Measurements from ENCODE around the gene PABPN1L.

PABPN1L gene

GRCh38 chr16:88883117-88883895 is 16.8 kb upstream of the PABPN1L start:
- DNase-seq = no peak

GRCh38 chr16:88882358-88883030 is 16.0 kb upstream of the PABPN1L start:
- DNase-seq = no peak

- DNase-seq = no peak
These were observed 15.4 kb upstream of the PABPN1L start for GRCh38 chr16:88881675-88882357.

GRCh38 chr16:88881007-88881615 is 14.7 kb upstream of the PABPN1L start:
- no peak for DNase-seq

- DNase-seq = no peak
These were observed 14.0 kb upstream of the PABPN1L start for GRCh38 chr16:88880226-88881006.

GRCh38 chr16:88879788-88880055 is 13.3 kb upstream of the PABPN1L start:
- DNase-seq = no peak

- no peak for DNase-seq
These were observed 12.7 kb upstream of the PABPN1L start for GRCh38 chr16:88878967-88879787.

GRCh38 chr16:88878356-88878755 is 11.9 kb upstream of the PABPN1L start:
- DNase-seq = no peak

GRCh38 chr16:88877564-88878289 is 11.3 kb upstream of the PABPN1L start:
- DNase-seq = no peak

- no peak for DNase-seq
These were observed 10.6 kb upstream of the PABPN1L start for GRCh38 chr16:88876942-88877526.

- no peak for DNase-seq
These were observed 9.3 kb upstream of the PABPN1L start for GRCh38 chr16:88875703-88876234.

- DNase-seq = no peak
These were observed 8.6 kb upstream of the PABPN1L start for GRCh38 chr16:88874938-88875599.

- DNase-seq = no peak
These were observed 6.3 kb upstream of the PABPN1L start for GRCh38 chr16:88872650-88873331.

- DNase-seq = no peak
These were observed 5.4 kb upstream of the PABPN1L start for GRCh38 chr16:88871730-88872416.

- no peak for DNase-seq
These were observed 4.9 kb upstream of the PABPN1L start for GRCh38 chr16:88871349-88871702.

GRCh38 chr16:88870608-88871348 is 4.3 kb upstream of the PABPN1L start:
- DNase-seq = no peak

GRCh38 chr16:88869673-88869980 is 3.2 kb upstream of the PABPN1L start:
- DNase-seq = no peak

GRCh38 chr16:88868974-88869672 is 2.7 kb upstream of the PABPN1L start:
- DNase-seq = no peak

Data from NCI-H2107 (cell line).